Activated naive CD4-positive, alpha-beta T cell treated with anti-CD3 and anti-CD28 coated beads, Interleukin-2, amount 50 U/mL, for 72 hours (primary cell): ENCODE data around the gene TTYH1. TPM values are rescaled to one million over a fixed set of nuclear protein-coding genes. Genes with fewer than 3 reads are reported as not detected.

Experiments
- ATAC-seq, 2 donors: fragments of 150-1000 bp; cut with Tn5 transposase; 2 replicates each; pipeline ENCODE4 v1.10.0; 2021; ENCODE audit warnings: mild to moderate bottlenecking in 2 of 2, moderate library complexity in 2 of 2
- DNase-seq, 2 donors: peaks; one replicate each; pipeline ENCODE4 v3.0.0; 2021 to 2022; ENCODE audit warnings: low spot score in 2 of 2
- H3K27ac Mint-ChIP-seq, 2 donors: one replicate each; pipeline ENCODE4 v1.8.0; 2022; ENCODE audit warnings: mild to moderate bottlenecking in 2 of 2, mixed read lengths in 2 of 2
- H3K36me3 Mint-ChIP-seq, 2 donors: one replicate each; pipeline ENCODE4 v1.8.0; 2022; ENCODE audit warnings: mixed read lengths in 2 of 2
- H3K9me3 Mint-ChIP-seq, 2 donors: one replicate each; pipeline ENCODE4 v1.8.0; 2022; ENCODE audit warnings: mixed read lengths in 2 of 2
- total RNA-seq, 2 donors: library from RNA; stranded (reverse); gene quantifications; one replicate each; pipeline ENCODE4 v1.2.3, GENCODE V29; 2022

The TTYH1 gene
- total RNA-seq, 2 donors from 2014 or later, result 0.37 TPM; not detected in 1

GRCh38 chr19:54415901-54416673 lies 823 bp downstream of the TTYH1 start:
- H3K36me3 Mint-ChIP-seq, result peaks cover 0 to 17% of the 10 kb centered on the region in 2 donors
- peaks cover 5 to 6% of the 10 kb centered on the region in 2 donors for H3K9me3 Mint-ChIP-seq
- ATAC-seq, result no peak
- DNase-seq, result no peak
- H3K27ac Mint-ChIP-seq, result no peak overlapping the region

DNA sequence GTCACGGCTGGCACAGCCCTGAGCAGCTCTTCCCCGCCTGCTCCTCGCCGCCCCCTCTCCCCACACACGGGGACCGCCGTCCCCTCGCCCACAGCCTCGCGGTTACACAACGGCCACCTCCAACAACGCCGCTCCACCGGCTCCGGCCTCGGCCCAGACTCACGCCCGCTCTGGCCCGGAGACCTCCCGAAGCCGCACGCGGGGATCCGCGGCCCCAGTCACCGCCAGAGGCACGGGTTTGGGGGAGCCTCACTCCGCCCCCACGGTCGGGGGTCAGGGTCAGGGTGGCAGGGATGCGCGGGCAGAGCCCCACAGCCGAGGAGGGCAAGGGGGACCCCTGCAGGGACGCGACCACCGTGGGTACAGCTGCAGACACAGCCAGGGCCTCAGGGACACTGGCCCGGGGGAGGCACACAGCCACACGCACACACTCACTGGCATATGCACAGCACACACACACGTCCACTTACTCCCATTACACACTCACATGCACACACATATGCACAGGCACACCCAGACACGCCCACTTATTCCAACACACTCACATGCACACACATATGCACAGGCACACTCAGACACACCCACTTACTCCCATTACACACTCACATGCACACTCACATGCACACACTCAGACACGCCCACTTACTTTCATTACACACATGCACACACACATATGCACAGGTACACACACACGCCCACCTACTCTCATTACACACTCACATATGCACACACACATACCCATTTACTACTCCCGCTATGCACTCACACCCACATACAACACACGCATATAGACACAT lies 1.6 kb downstream of the TTYH1 start:
- DNase-seq (no peak), ATAC-seq (no peak)
- peaks cover 5 to 6% of the 10 kb centered on the region in 2 donors for H3K9me3 Mint-ChIP-seq
- no peak overlapping the region for H3K27ac Mint-ChIP-seq
- peaks cover 0 to 17% of the 10 kb centered on the region in 2 donors for H3K36me3 Mint-ChIP-seq

GRCh38 chr19:54418030-54418929 lies 3.0 kb downstream of the TTYH1 start:
- H3K9me3 Mint-ChIP-seq, result peaks cover 5 to 6% of the 10 kb centered on the region in 2 donors
- peak overlapping the region; percentile 38 to 64 for H3K27ac Mint-ChIP-seq
- peak in 1 of 2 donors; percentile 32 for DNase-seq
- H3K36me3 Mint-ChIP-seq, result peaks cover 0 to 17% of the 10 kb centered on the region in 2 donors
- ATAC-seq, result peak; percentile 59 to 78

DNA sequence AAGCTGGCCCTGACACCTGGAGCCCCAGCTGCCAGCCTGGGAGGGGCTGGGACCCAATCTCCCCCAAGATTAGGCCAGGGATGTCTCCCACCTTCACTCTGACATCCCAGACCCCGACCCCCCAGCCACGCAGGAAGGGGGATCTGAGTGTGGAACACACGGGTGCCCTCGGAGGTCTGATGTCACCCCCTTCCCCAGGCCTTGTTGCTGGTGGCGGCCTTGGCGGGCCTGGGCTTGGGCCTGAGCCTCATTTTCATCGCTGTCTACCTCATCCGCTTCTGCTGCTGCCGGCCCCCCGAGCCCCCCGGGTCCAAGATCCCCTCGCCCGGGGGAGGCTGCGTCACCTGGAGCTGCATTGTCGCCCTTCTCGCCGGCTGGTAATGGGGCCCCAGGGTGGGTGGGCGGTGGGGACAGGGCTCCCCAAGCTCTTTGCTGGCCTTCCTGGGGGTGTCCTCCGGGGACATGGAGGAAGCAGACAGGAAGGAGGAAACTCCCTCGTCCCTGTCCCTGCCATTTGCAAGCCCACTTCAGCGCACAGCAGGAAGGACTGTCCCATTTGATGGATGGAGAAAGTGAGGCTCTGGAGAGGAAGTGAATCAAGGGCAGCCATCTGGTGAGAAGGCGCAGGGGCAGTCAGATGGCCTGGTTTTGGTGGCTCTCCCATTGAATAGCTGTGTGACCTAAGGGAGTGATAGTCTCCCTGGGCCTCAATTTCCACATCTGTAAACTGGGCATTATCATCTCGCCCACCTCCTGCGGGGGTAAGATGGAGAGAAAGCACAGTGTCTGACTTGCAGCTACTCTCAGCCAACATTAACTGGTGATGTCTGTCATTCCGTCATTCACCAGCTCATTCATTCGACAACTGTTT lies 3.9 kb downstream of the TTYH1 start:
- Mint-ChIP-seq H3K27ac (no peak overlapping the region), H3K36me3 (peaks cover 0 to 14% of the 10 kb centered on the region in 2 donors)

DNA sequence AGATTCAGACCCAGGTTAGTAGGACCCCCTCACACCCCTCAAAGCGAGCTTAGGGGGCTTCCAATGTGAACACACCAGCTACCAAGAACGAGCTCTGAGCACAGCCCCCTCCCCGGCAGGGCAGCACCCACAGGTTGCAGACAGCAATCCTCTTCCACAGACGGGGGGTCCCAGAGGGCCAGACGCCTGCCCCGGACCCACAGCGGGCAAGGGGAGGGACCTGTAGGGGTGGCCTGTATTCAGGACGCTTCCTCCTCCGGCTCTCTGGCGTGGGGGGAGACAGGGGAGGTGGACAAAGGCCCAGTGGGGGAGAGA lies 4.8 kb downstream of the TTYH1 start:
- H3K9me3 Mint-ChIP-seq, result no peaks in the 10 kb centered on the region
- peaks cover 0 to 11% of the 10 kb centered on the region in 2 donors for H3K36me3 Mint-ChIP-seq
- ATAC-seq, result no peak
- DNase-seq, result no peak
- no peak overlapping the region for H3K27ac Mint-ChIP-seq

More for the DNA sequence above, 3.9 kb downstream of the TTYH1 start:
- peaks cover 2 to 3% of the 10 kb centered on the region in 2 donors for H3K9me3 Mint-ChIP-seq
- ATAC-seq, result no peak
- no peak for DNase-seq

DNA sequence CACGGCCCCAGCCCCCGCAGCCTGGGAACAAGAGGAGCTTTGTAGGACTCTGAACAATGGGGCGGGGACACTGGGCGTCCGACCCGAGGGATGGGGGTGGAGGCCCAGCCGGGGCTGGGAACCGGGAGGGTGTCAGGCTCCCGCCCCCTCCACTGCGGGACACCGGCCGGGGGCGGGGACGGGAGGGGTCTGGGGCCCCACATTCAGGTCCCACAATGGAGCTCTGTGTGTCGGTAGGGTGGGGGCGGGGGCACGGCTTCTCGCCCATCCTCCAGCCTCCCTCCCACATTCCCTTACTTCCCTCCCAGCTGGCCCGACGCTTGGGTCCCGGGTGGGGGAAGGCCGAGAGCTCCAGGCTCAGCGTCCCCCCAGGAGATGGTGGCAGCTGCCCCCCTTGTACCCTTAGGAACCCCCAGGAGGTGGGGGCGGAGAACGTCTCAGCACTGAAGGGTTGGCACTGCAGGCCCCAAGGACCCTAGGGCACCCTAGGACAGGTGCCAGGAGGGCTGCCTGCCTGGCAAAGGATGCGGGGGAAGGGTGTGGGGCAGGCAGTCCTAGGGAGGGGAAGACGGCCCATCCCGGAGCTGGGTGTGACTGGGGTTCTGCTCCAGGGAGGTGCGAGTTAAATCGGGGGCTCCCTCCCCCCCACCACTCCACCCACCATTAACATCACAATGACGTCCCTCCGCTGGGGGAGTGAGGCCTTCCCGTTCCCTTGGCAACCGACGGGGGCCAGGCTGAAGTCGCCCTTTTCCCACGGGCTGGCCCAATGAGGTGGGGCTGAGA lies 5.3 kb downstream of the TTYH1 start:
- no peak for ATAC-seq
- Mint-ChIP-seq H3K9me3 (no peaks in the 10 kb centered on the region), H3K36me3 (peaks cover 0 to 11% of the 10 kb centered on the region in 2 donors), H3K27ac (no peak overlapping the region)
- no peak for DNase-seq

- peaks cover 0 to 11% of the 10 kb centered on the region in 2 donors for H3K36me3 Mint-ChIP-seq
- H3K9me3 Mint-ChIP-seq, result no peaks in the 10 kb centered on the region
- DNase-seq (no peak), ATAC-seq (no peak)
- H3K27ac Mint-ChIP-seq, result no peak overlapping the region
These were observed 5.9 kb downstream of the TTYH1 start for GRCh38 chr19:54421169-54421516.

- Mint-ChIP-seq H3K36me3 (peaks cover 0 to 11% of the 10 kb centered on the region in 2 donors), H3K9me3 (no peaks in the 10 kb centered on the region), H3K27ac (no peak overlapping the region)
- ATAC-seq (no peak), DNase-seq (no peak)
These were observed 6.3 kb downstream of the TTYH1 start for GRCh38 chr19:54421521-54421920.

DNA sequence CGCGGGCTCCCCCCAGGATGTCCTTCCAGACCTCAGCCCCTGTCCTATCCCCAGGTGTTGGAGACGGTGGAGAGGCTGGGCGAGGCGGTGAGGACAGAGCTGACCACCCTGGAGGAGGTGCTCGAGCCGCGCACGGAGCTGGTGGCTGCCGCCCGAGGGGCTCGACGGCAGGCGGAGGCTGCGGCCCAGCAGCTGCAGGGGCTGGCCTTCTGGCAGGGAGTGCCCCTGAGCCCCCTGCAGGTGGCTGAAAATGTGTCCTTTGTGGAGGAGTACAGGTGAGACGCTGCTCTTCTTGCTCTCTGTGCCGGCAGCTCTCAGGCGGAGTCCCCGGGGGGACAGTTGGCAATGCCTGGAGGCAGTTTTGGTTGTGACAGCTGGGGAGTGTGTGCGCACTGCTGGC lies 6.9 kb downstream of the TTYH1 start:
- DNase-seq, result no peak
- Mint-ChIP-seq H3K36me3 (peaks cover 0 to 8% of the 10 kb centered on the region in 2 donors), H3K27ac (no peak overlapping the region), H3K9me3 (no peaks in the 10 kb centered on the region)
- no peak for ATAC-seq

DNA sequence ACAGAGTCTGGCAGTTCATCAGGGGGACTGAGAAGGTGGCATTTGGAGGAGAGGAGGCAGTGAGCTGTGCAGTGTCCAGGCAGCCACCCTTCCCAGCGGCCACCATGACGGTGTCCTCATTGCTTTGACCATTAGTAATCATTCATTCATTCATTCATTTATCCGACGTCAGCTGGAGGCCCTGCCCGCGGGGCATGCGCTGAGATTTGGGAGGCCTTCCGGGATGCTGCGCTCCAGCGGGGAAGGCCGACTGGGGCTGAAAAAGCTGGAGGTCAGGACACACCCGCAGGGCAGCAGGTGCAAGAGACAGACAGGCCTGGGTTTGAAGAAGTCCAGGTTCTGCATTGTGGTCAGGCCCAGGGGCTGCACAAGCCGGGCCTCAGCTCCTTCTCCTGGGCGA lies 8.9 kb downstream of the TTYH1 start:
- no peak for ATAC-seq
- no peak overlapping the region for H3K27ac Mint-ChIP-seq

DNA sequence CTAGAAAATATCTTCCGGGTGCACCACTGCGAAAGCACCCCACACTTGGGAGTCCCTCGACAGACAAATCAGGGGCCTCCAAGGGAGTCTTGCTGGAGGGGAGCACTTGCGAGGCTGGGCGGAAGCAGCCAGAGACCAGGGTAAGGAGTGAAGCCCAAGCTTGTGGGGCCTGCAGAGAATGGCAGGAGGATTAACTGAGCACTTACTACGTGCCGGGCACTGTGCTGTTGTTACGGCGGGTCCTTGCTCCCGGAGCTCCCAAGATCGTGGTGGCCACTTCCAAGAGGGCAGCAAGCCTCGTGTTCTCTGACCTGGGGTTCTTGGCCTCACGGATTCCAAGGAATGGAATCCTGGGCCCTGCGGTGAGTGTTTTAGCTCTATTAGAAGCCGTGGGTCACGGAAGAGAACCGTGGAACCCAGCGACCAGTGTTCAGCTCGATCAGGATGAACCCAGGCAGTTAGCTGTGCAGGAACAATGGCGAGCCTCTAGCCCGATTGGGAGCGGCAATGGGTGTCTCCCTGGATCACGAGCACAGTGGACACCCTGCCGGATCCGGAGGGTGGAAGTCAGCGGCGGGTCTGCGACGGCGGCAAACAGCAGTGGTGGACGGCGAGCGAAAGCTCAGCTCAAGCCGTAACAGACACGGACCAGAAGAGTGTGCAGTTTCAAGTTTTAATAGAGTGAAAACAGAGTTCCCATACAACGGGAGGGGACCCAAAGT lies 9.6 kb downstream of the TTYH1 start:
- DNase-seq (no peak), ATAC-seq (no peak)
- no peaks in the 10 kb centered on the region for H3K36me3 Mint-ChIP-seq
- H3K9me3 Mint-ChIP-seq, result no peaks in the 10 kb centered on the region
- H3K27ac Mint-ChIP-seq, result no peak overlapping the region

More for the DNA sequence above, 8.9 kb downstream of the TTYH1 start:
- Mint-ChIP-seq H3K36me3 (no peaks in the 10 kb centered on the region), H3K9me3 (no peaks in the 10 kb centered on the region)
- no peak for DNase-seq

- DNase-seq (no peak), ATAC-seq (no peak)
- no peaks in the 10 kb centered on the region for H3K9me3 Mint-ChIP-seq
- no peak overlapping the region for H3K27ac Mint-ChIP-seq
- no peaks in the 10 kb centered on the region for H3K36me3 Mint-ChIP-seq
These were observed 10.1 kb downstream of the TTYH1 start for GRCh38 chr19:54425382-54425723.

GRCh38 chr19:54426291-54426931 lies 11.1 kb downstream of the TTYH1 start:
- no peak overlapping the region for H3K27ac Mint-ChIP-seq
- DNase-seq (no peak), ATAC-seq (no peak)
- no peaks in the 10 kb centered on the region for H3K9me3 Mint-ChIP-seq
- no peaks in the 10 kb centered on the region for H3K36me3 Mint-ChIP-seq

- Mint-ChIP-seq H3K36me3 (no peaks in the 10 kb centered on the region), H3K27ac (no peak overlapping the region), H3K9me3 (no peaks in the 10 kb centered on the region)
- no peak for ATAC-seq
- DNase-seq, result no peak
These were observed 12.3 kb downstream of the TTYH1 start for GRCh38 chr19:54427586-54427985.
